GM18507 (cell line): ENCODE data around the gene LSM7.
"Not testable (repeated sequence)": the region's sequence is repeated elsewhere in the genome, so short reads cannot be mapped to it uniquely, and the experiment has no call there.

Experiments used
- DNase-seq: peaks from one replicate; pipeline ENCODE4 v3.0.0; 2011; ENCODE audit warnings: low read depth; ENCODE audit not compliant: insufficient read length; ENCODE audit errors: extremely low spot score
- FAIRE-seq: peaks from 2 replicates; lab custom pipeline; 2011; peaks lifted over from hg19 to GRCh38; lab: Jason Lieb, UNC

The LSM7 gene

GRCh38 chr19:2356036-2356646 lies 27.8 kb upstream of the LSM7 start:
- no peak for DNase-seq
- FAIRE-seq = no peak

DNA sequence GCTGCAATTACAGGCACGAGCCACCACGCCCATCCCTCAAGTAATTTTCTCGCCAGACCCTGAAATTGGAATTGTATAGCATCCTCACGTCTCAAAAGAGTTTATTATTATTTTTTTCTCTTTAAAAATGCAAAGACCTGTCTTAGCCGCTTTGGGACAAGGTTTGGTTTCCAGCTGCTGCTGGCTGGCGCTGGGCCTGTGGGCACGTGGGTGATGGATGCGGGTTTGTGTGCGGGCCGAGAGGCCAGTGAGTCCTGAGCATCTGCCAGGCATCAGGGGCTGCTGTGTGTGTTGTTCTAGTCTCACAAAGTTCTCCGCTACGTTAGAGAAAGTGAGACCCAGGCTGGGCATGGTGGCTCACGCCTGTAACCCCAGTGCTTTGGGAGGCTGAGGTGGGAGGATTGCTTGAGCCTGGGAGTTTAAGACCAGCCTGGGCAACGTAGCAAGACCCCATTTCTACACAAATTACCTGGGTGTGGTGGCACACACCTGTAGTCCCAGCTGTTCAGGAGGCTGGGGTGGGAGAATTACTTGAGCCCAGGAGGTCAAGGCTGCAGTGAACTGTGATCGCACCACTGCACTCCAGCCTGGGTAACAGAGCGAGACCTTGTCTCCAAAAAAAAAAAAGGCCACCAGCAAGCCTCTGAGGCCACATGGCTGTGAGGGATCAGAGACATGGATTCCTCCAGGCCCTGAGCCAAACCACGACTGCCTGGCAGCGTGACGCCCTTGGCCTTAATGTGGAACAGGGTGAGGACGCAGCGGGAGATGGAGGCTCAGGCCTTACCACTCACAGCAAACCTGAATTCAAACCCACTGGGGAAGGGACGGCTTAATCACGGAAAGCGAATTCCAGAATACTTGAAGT lies 27.0 kb upstream of the LSM7 start:
- no peak for DNase-seq
- FAIRE-seq = no peak

DNA sequence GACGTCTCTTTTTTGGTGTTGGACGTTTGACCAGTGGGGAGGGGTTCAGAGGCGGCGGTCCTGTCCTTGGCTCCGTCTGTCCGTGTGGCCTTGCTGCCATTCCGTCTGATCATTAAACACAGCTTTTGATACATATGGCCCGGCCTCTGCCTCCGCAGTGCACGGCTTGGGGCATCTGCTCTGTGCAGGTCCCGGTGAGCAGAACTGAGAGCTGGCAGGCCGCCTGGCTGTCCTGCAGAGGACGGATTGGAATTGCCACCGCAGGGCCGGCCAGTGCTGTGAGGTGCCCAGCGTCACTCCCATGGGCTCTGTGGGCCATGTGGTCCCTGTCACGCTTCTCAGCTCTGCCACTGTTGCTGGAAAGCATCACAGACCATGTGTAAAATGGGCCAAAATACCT lies 26.3 kb upstream of the LSM7 start:
- FAIRE-seq (no peak), DNase-seq (no peak)

DNA sequence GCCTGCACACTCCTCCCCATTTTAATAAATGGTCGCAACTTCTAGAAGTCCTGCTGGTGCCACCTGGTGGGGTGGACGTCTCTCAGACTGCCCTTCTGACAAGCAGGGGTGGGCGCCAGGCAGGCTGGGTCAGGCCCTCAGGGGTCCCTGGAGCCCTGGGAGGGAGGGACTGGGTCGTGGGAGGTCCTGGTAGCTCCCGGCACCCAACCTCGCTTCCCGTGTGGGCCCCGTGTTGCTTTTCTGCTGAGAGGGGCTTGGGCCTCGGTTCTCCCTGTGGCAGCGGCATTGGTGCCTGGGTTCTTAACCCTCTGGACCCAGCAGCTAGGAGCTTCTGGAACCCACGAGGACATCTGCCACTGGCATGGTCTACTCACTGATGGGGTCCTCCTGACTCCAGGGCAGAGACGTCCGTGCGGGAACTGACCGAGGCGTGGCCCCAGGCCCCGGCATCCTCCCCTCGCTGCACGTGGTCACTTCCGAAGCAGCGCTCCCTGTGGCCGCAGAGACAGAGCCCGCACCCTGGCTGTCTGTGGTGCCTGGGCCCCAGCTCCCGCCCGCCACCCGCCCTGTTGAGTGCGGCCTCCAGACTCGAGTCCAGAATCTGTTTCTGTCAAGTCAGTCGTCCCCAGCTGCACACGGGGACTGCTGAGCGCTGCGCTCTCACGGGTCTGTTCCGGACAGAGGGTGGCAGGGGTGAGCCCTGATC lies 25.7 kb upstream of the LSM7 start:
- FAIRE-seq = no peak
- DNase-seq = no peak

DNA sequence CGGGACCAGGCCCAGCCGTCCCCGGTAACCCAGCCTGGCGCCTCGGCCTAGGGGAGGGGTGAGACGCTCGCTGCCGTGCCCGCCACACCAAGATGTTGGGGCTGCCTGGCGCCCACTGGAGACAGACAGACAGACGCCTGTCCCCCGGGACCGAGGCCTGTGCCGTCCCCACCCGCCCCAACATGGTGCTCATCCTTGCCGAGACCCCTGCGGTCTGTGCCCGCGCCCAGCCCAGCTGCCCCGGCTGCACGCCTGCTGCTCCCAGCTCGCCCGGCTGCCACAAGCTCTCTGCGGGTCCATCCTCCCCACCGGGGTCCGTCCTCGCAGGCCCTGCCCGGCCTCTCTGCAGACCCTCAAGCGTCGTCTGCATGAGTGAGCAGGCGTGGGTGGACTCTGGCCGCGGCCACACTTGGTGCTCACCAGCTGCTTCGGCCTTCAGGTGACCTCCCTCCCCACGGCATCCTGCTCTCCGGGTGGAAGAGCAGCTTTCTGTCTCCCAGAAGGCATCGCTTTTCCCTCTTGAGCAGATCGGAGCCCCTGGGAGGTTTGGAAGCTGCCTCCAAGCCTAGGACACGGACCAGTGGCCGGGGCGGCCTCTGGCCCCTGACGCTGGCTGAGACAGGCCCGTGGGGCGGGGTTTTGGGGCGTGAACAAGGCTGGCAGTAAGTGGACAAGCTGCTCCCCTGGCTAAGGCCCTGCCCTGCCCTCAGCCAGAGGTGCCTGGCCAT lies 24.9 kb upstream of the LSM7 start:
- DNase-seq = no peak
- FAIRE-seq = no peak

DNA sequence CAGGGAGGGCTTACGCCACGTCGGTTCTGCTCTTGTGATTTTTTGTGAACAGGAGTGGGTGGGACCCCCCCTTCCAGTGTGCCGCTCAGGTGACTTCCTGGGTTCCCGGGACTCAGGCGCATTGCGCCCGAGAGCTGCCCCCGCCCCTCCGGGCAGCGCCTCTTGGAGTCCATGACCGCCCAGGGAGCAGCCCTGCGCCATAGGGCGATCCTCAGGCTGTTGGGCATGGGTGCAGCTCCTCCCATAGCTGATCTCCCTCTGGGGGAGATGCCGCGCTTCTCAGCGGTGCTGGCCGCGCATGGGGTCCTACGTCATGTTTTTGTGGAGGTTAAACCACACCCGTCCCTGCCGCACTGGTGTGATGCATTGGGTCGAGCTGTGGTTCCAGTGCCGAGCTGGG lies 23.7 kb upstream of the LSM7 start:
- DNase-seq = no peak
- no peak for FAIRE-seq

- no peak for FAIRE-seq
- DNase-seq = no peak
Observed at GRCh38 chr19:2351591-2351990, 23.2 kb upstream of the LSM7 start.

DNA sequence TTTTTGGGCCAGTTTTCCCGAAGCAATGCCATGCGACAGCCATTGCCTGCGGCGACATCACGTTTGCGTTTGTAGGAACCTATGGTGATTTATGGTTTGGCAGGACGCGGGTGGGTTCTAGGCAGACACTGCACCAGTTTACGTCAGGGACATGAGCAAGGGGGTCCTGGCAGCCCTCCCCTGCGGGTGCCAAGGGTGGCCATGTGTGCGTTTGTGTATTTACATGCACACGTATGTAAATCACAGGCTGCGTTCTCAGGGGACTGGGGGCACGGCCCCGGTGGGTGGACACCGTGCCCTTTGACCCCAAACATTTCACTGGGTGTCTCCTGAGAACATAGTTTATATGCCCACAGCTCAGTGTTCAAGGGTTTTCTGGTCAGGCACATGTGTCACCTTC lies 22.3 kb upstream of the LSM7 start:
- FAIRE-seq (no peak), DNase-seq (no peak)

DNA sequence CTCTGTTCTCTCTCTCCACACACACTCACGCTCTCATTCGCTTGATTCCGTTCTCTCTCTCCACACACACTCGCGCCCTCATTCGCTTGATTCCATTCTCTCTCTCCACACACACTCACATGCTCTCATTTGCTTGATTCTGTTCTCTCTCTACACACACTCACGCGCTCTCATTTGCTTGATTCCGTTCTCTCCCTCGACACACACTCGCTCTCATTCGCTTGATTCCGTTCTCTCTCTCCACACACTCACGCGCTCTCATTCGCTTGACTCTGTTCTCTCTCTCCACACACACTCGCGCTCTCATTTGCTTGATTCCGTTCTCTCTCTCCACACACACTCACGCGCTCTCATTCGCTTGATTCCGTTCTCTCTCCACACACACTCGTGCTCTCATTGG lies 21.4 kb upstream of the LSM7 start:
- not testable (repeated sequence) for FAIRE-seq, DNase-seq

DNA sequence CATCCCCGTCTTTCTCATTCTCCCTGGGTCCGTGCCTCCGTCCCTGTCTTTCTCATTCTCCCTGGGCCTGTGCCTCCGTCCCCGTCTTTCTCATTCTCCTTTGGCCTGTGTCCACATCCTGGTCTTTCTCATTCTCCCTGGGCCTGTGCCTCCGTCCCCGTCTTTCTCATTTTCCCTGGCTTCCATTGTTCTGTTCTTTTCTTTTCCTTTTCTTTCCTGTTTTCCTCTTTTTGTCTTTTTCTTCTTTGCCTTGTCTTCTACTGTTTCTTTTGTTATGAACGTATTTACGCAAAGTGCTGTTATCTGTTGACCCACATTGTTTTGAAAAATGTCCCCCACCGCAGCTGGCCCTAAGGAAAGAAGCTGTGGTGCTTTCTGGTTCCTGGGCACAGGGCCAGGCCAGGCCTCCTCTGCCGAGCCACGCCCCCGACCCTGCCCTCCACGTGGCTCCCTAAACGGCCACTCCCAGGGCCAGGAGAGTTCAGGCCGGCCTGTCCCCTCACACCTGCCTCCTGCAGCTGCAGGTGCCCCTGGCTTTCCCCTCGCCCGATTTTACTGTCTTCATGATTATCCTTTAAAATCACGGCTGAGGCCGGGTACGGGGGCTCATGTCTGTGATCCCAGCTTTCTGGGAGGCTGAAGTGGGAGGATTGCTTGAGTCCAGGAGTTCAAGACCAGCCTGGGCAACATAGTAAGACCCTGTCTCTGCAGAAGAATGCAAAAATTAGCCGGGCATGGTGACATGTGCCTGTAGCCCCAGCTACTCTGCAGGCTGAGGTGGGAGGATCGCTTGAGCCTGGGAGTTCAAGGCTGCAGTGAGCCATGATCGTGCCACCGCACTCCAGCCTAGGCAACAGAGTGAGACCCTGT lies 17.6 kb upstream of the LSM7 start:
- no peak for FAIRE-seq
- DNase-seq = no peak

DNA sequence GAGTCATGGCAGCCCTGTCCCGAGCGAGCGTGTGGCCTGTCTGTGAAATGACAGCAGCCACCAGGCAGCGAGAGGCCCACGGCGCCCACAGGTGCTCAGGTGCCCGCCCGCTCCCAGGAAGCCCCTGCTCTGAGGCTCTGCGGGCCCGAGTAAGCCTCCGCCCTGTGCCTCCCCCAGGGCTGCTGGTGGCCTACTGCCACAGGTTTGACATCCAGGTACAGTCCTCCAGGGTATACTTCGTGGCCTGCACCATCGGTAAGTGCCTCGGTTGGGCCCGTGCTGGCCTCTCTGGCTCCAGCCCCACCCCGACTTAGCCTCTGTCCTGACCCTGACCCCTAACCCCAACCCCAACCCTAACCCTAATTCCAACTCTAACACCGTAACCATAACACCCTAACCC lies 16.7 kb upstream of the LSM7 start:
- FAIRE-seq (no peak), DNase-seq (no peak)

DNA sequence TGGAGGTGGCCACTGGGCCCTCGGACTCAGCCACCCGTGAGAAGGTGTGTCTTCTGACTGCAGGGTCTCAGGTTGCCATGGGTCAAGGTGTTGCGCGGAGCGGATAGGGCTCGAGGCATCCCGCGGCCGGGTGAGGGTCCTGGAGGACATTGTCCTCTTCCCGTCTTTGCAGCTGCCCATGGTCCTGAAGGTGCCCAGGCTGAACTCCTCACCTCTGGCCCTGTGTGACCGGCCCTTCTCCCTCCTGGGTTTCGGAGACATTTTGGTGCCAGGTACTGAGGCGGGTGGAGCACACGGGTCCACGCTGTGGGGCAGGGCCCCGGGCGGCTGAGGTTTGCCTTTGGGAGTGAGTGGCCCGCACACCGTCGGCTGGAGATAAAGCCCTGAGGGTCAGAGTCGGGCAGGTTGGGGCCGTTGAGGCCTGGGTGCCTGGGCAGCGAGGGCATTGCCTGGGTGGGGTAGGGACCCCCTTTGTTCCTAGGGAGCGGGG lies 16.0 kb upstream of the LSM7 start:
- no peak for DNase-seq
- no peak for FAIRE-seq

DNA sequence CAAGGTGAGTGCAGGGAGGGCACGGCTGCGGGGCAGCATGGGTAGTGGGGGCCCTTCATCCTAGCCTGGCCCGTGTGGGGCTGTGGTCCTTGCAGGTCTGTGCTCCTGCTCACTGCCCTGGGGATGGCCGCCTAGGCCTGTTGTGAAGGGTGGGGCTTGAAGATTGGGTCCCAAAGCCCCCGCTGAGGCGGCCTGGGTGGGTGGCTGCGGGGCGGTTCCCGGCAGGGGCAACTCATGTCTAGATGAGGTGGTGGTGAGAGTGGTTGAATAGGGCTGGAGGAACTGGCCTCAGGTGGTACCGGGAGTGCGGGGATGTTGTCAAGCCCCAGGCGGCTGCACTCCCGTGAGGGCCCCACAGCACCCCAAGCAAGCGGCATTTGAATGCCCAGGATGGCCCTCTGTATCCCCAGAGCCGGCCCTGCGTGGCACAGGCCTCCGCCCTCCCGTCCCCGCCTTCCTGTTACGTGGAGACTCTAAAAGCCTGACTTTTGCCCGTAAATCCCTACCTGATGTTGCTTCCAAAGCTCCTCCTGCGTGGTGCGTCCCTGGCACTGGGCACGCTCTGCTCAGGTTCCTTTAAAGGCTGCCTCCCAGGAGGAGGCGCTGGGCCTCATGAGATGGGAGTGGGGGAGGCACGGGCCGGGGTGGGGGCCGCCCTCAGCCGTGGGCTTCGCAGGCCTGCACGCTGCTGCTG lies 15.1 kb upstream of the LSM7 start:
- no peak for DNase-seq
- no peak for FAIRE-seq

- FAIRE-seq = no peak
- no peak for DNase-seq
Observed at GRCh38 chr19:2342656-2343288, 14.4 kb upstream of the LSM7 start.

DNA sequence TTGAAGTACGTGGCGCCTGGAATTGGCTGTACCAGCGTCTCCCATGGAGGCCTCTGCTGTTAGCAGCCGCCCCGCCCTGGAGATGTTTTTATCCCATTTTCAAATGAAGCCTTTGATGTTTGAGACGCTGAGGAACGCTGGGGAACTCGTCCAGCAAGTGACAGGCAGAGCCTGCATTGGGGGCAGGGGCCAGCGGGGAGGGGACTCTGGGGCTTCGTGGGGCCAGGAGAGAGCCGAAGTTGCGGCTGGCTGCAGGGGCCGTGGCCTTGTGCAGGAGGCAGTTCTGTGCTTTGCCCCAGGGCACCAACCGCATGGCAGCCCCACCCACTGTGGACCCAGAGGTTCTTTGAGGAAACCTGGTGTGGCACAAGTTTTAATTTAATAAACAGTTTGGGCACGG lies 13.6 kb upstream of the LSM7 start:
- no peak for DNase-seq
- no peak for FAIRE-seq

- no peak for DNase-seq
- no peak for FAIRE-seq
Observed at GRCh38 chr19:2341244-2341751, 12.9 kb upstream of the LSM7 start.

DNA sequence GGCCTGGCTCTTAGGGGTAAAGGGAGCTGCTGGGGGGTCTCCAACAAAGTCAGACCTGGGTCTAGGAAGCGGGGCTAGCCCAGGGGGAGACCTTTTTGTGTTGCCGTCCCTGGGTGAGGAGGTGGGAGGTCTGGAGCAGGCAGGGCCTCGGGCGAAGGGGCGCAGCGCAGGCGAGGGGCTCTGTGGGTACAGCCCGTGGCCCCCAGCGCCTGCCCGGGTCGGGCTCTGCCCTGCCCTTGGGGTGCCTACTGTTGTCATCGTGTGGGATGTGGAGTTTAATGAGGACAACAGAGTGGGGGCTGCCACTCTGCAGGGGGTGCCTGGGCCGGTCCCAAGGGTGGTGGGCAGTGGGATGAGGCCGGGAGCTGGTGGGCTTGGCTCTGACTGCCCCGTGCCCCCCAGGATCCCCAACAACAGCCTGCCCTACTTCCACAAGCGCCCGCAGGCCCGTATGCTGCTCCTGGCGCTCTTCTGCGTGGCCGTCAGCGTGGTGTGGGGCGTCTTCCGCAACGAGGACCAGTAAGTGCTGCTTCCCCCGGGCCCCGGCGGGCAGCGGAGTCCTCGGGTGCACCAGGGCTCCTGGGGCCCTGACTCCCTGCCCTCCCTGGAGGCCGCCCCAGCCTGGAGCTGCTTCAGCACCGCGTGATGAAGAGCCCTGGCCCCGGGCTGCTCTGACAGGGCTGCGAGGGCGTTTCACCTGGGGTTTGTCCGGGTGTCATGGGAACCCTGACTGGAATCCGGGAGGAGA lies 12.3 kb upstream of the LSM7 start:
- DNase-seq = no peak
- no peak for FAIRE-seq
